ENCODE data around the gene ARHGAP24. TPM values are rescaled to one million over a fixed set of nuclear protein-coding genes. Genes with fewer than 3 reads are reported as not detected.
A peak's percentile ranks its signal among the peaks of the same experiment; 100 is the strongest.
"Not testable (repeated sequence)": the region's sequence is repeated elsewhere in the genome, so short reads cannot be mapped to it uniquely, and the experiment has no call there.

Gene ARHGAP24
- total RNA-seq, 1 donor from 2014 or later: 30.6 TPM

DNA sequence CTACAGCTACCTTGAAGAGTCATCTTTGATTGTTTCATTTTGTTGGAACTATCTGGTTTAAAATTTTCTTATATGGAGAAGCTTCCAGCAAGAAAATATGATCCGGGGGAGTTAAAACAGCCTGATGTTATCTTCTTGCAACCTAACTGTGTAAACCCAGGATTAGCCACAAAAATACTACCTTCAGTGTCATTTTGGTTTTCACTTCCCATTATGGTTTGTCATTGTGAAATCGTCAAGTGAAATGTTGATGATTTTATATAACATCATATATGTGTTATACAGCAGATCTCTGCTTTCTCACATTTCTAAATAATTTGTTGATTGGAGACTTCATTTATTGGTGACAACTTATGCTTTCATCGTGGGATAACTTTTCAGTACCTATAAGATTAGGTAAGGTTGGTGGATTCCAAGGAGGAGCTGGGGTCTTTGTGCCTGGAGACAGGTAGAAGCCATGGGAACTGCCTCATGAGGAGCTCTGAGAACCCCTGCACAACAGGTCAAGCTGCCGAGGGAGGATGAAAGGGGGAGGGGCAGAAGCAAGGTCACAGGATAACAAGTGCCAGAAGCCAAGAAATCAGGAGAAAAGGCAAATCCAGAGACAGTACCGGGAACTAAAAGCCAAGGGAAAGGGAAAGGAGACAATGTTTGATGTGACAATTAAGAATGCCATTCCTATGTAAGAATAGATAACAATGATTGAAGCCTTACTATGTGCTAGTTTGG is 7.2 kb downstream of the ARHGAP24 start:
- no peak for DNase-seq (ENCODE audit: low read depth in 2 of 2)

DNA sequence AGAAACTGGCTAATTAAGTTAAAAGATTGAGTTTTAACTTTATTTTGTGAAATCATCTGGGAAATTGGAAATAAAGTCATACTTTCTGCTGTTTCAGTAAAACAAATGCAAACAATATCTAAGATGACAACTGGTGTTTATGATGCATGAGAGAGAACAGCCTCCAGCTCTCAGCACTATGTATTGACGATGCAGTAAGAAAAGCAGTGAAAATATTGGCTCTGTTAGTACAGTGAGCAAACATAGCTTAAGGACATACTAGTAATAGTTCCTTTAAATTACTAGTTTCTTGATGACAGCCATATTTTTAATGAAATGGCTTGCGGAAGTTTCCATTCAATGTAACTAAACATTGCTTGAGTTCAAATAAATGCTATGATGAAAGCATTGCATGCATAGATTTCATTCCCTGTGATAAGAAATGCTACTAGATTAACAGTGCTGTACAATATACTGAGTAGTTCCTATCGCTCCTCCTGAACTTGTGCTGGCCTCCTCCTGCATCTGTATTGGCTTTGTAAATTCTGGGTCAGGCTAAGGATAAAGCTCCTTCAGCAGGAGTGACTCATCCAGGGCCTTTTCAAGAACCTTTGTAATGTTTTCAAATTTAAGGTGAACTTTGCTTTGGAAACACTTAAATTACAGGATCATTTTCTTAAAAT is 11.6 kb downstream of the ARHGAP24 start:
- DNase-seq (ENCODE audit: low read depth in 2 of 2): no peak

DNA sequence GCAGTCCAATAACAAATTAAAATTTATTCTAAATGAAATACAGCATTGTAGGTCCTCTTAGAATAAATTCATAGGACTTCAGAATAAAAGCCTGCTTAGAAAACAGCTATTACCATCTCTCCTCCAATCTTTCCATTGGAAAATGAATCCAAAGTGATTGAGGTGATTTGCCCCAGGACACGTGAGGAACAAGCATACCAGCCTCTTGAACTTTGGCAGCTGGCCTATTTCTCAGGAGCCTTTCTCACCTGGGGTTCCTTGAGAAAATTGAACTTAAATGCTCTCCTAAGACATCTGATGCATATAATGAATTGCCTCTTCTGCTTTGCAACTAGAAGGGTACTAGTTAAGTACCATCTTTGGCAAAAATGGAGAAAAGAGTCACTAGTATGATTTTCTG is 13.5 kb downstream of the ARHGAP24 start:
- DNase-seq (ENCODE audit: low read depth in 2 of 2): no peak

DNA sequence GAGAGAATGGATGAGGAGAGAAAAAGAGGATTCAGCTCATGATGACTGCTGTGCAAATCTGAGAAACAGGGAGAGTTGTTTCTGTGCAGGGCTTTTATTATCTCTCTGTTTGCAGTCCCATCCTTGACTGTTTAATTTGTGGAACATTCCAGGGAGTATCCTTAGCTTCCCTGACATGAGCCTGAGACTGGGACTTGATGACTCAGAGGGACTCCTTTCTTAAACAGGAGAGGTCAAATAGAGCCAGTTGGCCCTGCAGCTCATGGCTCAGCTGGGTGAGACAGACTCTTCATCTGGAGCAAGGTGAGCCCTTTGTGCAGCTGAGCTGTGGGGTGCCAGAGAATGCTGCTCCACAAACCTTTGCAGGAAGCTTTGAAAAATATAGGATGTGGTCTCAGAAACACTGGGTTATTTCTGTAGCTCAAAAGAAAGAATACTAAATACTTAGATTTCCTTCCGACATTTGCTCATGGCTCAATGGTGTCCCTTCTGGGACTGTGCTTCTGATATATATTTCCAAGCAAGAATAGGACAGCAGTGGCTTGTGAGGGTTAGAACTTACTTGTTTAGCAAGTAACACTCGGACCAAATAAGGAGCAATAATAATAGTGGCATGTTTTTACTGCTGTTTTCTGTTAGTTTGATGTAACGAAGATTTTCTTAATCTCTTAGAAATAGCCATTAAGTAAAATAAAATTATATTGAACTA is 14.5 kb downstream of the ARHGAP24 start:
- DNase-seq (ENCODE audit: low read depth in 2 of 2): peak in 1 of 2 donors; percentile 35

DNA sequence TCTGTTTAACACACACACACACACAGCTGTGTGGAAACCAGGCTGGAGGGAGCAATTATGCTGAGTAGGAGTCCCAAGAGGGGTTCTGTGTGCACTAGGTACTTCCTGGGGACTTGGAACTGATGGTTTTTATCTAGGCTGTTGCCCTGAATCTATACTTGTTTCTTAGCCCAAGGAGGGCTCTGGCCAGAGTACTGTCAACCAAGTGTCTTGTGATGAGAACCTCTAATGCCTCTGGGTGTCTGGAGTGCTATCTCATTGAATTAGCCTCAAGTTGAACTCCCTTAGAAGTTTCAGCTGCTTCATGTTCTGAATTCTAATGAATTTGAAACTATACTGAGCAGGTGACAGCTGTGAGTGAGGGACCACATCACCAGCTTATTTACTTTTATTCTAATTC is 16.6 kb downstream of the ARHGAP24 start:
- no peak for DNase-seq (ENCODE audit: low read depth in 2 of 2)

DNA sequence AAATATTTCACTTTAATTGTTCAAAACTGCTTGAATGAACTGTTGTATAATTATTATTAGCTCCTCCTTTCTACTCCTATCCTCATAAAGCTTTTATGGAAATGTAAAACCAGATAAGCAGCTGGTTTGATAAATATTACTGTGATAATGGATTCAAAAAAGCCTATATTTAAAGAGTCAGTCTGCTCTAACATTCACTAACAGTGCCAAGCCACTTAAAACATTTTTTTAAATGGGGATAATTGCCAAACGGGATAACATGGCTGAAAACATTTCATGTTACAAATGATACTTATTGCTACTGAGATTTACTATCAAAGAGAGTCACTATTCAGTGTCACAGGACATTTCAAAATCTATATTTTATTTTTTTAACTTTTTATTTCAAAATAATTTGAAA is 17.4 kb downstream of the ARHGAP24 start:
- no peak for DNase-seq (ENCODE audit: low read depth in 2 of 2)

DNA sequence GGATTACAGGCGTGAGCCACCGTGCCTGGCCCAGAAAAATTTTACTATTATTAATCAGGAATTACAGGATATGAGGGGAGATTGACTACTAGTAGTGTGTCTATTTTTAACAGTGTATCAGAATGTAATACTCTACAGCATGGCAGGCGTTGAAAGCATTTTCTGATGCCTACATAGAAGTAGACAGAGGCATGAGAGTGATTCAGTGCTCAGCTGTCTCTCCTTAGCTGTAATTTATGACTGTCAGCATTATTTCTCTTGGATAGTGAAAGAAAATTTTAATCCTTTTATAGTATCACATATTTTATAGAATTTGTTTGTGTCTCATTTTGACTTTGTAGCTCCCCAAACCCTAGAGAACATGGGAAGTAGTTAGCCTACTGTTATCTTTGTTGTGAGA is 20.7 kb downstream of the ARHGAP24 start:
- peak in 1 of 2 donors; percentile 22 for DNase-seq (ENCODE audit: low read depth in 2 of 2)

DNA sequence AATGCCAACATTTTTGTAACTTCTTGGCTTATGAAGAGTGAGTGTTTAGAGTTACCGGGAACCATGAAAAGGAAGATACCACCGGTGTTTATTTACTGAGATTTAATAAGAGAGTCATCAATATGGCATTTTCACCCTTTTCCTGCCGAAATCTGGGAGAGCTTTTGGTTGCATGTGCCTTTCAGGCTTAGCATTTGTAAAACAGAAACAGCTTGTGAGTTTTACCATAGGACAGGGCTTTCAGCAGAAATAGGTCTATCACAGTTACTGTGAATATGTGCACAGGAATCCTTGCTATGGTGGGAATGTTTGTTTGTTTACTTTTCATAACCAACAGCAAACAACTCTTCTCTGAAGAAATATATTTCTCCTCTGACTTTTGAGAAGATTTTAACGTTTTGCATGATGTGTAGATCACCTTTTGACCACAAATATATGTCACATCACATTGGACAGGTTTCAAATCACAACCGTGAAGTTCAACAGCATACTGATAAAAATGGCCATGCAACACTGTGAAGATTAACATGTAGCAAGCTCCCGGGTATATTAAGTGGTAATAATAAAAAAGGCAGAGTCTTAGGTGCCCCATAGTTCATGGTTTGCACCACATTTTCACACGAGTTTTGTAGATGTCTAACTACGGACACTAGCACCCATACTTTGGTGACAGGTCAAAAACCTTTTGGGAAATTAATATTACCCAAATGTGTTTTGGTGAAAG is 21.3 kb downstream of the ARHGAP24 start:
- peak in 1 of 2 donors; percentile 17 for DNase-seq (ENCODE audit: low read depth in 2 of 2)

DNA sequence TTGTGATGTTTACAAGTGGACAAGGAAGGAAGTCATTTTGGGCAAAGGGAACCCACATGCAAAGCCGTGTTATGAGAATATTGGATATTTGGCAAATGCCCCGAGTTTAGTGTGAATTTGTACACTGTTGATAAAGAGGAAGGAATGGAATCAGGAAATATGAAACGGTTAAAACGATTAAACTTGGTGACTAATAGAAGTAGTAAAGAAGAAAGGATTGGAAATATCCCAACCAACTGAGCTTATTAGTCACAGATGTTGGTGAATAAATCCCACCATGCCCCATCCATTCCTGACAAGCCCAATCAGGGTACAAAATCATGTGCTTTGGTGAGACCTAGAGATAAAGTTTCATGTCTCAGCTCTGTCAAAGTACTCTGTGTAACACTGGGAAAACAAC is 22.0 kb downstream of the ARHGAP24 start:
- DNase-seq (ENCODE audit: low read depth in 2 of 2): peak; percentile 17 to 71

DNA sequence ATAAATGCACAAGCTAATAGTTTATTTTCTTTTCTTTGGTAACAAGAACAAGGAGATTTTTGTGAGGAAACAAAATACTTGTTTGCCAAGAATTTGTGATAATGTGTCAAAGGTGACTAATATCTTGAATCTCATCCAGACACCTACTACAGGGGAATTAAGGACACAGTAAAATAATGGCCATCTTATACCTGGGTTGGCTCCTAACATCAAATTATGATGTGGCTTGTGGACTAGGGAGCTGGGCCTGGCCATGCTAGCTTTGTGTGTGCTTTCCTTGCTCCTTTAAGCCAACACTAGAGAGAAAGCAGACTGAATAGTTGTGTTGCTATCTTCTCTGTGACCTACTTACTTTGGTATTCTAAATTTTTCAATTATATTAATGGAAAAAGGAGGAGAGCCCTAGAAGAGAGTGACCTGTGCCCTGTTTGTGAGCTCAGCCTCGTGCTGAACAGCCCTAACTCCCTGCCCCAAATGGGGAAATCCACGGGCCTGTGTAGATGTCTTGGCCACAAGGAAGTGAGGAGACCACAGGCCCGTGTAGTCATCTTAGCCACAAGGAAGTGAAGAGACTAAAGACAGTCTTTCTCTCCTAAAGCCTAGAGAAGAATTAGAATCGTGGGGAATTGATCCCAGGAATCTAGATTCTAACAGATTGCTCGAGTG is 23.3 kb downstream of the ARHGAP24 start:
- DNase-seq (ENCODE audit: low read depth in 2 of 2): peak in 1 of 2 donors; percentile 59

DNA sequence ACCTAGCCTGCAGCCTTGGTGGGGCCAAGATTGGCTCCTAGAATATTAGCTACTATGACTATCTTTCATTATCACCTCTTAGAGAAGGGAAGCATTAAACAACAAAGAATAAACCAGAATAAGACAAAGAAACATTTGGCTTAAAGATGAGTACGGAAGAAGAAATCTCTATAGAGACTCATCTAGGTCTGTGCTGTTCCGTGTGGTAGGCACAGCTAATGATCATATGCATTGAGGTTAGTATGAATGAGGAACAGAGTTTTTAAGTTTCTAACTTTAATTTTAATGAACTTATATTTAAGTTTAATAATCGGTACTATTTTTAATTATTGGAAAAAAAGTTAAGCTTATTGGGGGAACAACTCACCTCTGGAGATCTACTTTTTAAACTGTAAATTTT is 24.6 kb downstream of the ARHGAP24 start:
- no peak for DNase-seq (ENCODE audit: low read depth in 2 of 2)

DNA sequence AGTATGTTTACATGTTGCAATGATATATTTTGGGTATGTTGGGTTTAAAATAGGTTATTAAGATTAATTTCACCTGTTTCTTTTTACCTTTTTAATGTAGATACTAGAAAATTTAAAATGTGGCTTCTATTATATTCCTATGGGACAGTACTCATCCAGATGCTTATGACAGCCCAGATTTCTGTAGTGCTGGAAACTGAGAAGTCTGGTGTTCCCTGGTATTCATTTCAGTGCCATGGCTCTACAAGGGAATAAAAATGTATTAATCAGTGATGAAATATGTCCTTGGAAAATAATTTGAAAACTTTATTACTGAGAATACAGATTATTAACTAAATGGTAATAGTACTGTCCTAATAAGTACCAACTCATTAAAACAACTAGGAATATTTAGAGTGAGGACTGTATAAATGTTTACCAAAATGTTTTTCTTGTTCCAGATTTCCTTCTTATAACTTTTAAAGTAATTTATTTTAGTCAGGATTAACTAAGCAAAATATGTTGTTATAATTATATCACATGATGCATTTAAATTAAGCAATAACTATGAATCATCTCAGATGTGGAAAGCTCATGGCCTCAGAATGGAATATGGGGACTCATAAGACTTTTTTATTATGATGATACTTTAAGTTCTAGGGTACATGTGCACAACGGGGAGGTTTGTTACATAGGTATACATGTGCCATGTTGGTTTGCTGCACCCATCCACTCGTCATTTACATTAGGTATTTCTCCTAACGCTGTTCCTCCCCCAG is 25.3 kb downstream of the ARHGAP24 start:
- no peak for DNase-seq (ENCODE audit: low read depth in 2 of 2)

DNA sequence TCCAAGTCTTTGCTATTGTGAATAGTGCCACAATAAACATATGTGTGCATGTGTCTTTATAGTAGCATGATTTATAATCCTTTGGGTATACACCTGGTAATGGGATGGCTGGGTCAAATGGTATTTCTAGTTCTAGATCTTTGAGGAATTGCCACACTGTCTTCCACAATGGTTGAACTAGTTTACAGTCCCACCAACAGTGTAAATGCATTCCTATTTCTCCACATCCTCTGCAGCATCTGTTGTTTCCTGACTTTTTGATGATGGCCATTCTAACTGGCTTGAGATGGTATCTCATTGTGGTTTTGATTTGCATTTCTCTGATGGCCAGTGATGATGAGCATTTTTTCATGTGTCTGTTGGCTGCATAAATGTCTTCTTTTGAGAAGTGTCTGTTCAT is 26.2 kb downstream of the ARHGAP24 start:
- not testable (repeated sequence) for DNase-seq (ENCODE audit: low read depth in 2 of 2)

DNA sequence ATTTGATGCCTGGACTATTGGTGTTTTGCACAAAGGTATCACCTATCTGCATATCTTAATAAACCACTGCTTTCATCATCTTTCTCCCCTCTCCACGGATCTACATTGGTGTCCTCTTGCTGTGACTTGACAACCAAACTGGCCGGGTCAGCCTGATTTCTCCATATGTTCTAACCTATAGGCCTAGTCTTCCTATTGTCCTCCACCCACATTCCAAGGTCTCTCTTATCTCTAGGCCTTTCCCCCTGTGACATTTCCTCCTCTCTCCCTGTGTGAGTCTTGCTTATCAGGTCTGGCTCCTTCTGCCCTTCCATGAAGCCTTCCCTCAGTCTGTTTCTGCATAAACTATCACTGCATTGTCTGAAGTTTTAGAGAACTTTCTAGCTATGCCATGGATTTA is 33.7 kb downstream of the ARHGAP24 start:
- no peak for DNase-seq (ENCODE audit: low read depth in 2 of 2)

DNA sequence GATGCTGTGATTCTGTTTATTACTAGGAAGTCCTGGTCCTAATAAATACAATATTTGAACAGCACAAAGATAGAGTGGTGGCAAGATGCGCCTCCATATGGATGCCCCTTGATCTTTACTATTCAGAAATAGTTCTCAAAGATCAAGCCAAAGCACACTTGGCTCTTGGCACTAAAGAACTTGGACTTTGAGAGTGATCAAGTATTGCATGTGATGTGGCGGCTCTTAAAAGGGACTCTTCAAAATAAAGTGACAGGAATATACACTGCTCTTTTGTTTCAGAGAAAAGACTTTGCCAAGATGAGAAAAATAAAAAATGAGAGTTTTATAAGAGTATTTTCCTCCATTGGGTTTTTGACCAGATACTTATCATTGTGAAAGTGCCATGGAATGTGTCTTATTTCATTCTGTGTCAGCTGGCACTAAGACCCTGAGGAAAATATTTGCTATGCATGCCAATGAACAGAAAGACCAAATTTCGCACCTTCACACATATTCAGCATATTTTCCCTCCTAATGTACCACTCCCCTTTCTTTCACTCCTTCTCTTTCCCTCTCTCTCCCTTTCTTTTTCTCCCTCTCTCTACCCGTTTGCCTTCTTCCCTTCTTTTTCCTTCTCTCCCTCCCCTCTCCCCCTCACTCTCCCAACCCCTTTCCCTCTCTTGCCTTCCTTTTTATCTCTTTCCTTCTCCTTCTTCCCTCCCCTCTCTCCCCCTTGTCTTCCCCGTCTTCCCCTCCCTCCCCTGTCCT is 35.1 kb downstream of the ARHGAP24 start:
- no peak for DNase-seq (ENCODE audit: low read depth in 2 of 2)

DNA sequence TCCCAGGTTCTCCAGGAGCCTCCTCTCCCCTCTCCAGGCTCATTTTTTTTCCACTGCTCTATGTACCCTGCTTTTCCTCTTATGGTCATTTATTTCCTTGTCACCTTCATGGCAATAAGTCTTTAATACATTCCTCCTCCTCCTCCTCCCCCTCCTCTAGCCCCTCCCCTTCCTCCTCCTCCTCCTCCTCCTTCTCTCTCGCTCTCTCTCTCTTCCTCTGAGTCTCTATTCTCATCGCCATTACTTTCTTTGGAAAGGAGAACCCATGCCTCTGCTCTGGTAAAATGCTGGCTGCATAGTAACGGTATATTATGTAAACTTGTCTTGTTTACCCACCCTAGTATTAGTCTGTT is 35.7 kb downstream of the ARHGAP24 start:
- no peak for DNase-seq (ENCODE audit: low read depth in 2 of 2)

DNA sequence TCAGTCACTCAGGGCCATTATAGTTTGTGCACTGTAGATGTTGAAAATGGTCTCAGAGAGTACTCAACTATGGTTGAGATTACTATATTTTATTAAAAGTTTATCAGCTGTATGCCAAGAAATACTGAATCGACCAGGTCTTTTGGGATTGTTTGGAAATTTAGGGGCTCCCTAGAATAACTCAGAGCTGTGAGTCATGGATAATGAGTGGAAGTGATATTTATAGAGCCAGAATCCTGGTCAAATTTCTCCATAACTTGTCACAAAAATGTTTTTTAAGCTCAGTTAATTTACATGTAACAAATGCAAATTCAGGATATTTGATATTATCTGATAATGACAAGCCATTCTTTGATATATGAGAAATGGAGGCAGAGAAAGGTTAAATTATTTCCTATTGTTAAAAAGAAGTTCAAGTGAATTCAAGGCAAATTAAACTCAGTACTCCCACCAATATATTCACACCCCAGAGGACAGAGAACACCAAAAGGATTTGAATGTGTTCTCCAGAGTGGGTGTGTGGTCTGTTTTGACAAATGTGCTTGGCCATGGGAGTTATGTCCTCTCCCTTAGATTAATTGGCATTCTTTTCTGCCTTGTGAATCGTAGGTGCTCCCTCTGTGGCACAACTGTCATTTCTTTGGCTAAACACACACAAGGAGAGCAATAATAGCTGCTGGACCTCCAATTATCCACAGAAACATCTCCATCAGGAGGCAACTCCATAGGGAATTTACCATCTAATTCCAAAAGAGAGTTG is 37.7 kb downstream of the ARHGAP24 start:
- DNase-seq (ENCODE audit: low read depth in 2 of 2): no peak

DNA sequence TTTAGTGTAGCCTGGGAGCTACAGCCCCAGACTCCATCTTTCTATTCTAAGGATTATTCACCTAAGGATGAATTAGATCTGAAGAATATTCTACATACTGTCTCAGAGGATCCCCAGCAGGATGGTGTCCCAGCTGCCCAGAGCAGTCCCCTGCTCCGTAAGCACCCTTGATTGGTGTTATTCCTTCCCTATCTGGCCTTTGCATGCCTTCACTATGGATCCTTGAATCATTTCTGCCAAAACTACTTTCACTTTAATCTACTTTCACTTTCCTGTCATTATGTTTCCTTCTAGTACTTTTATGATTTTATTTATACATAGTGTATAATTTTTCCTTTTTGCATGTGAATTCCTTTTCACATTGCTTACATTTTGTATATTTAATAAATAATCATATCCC is 39.2 kb downstream of the ARHGAP24 start:
- DNase-seq (ENCODE audit: low read depth in 2 of 2): peak in 1 of 2 donors; percentile 20

DNA sequence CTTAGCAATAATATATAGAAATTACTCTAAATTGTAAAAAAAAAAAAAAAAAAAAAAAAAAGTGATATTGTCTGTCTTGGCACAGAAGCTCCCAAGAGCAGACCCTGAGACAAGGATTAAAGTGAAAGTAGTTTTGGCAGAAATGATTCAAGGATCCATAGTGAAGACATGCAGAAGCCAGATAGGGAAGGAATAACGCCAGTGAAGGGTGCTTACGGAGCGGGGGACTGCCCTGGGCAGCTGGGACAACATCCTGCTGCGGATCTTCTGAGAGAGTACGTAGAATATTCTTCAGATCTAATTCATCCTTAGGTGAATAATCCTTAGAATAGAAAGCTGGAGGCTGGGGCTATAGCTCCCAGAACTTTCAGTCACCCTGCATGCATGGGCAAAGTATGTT is 39.8 kb downstream of the ARHGAP24 start:
- DNase-seq (ENCODE audit: low read depth in 2 of 2): no peak

Measured in lung microvascular endothelial cell (primary cell).